Heart right ventricle (tissue), 16 donors: Measurements from ENCODE around the gene ADAMTSL3. TPM values are rescaled to one million over a fixed set of nuclear protein-coding genes. Genes with fewer than 3 reads are reported as not detected.

ENCODE experiments used
- ATAC-seq, 8 donors: fragments of 200-7000 bp; cut with Tn5 transposase; one replicate each; pipeline ENCODE4 v1.9.1; 2020; ENCODE audit warnings: mild to moderate bottlenecking in 8 of 8, moderate library complexity in 8 of 8, moderate number of reproducible peaks in 1 of 8
- DNase-seq, 2 donors: peaks; one replicate each; pipeline ENCODE4 v3.0.0-alpha.2; 2020
- H3K27ac ChIP-seq, 10 donors: fragments of 200-600 bp; sonication (generic) in 2 of 10; one replicate each; pipeline versions ENCODE4 v1.5.0 to v1.8.0; 2020 to 2022; ENCODE audit warnings: mild to moderate bottlenecking in 3 of 10
- H3K27me3 ChIP-seq, 7 donors: fragments of 200-600 bp; one replicate each; pipeline ENCODE4 v1.8.0; 2021 to 2022; ENCODE audit warnings: mild to moderate bottlenecking in 2 of 7
- H3K36me3 ChIP-seq, 9 donors: fragments of 200-600 bp; sonication (generic) in 1 of 9; one replicate each; pipeline versions ENCODE4 v1.5.0 to v1.8.0; 2020 to 2022; ENCODE audit warnings: mild to moderate bottlenecking in 2 of 9
- H3K4me1 ChIP-seq, 9 donors: fragments of 200-600 bp; sonication (generic) in 1 of 9; one replicate each; pipeline versions ENCODE4 v1.5.0 to v1.8.0; 2020 to 2022; ENCODE audit warnings: mild to moderate bottlenecking in 4 of 9
- H3K4me3 ChIP-seq, 10 donors: fragments of 200-600 bp; sonication (generic) in 2 of 10; one replicate each; pipeline versions ENCODE4 v1.5.0 to v1.8.0; 2020 to 2022; ENCODE audit warnings: mild to moderate bottlenecking in 7 of 10, moderate library complexity in 2 of 10
- H3K9me3 ChIP-seq, 11 donors: fragments of 200-600 bp in 10 of 11; sonication (generic) in 2 of 11; one replicate each; pipeline versions ENCODE4 v1.5.0 to v1.8.0; 2013 to 2022; ENCODE audit warnings: mild to moderate bottlenecking in 2 of 11, control low read depth in 1 of 11, moderate library complexity in 1 of 11
- CTCF ChIP-seq, 9 donors: fragments of 200-600 bp; sonication (generic) in 2 of 9; IDR thresholded peaks; one replicate each; pipeline versions ENCODE4 v1.5.0 to v1.8.0; 2021 to 2022; ENCODE audit warnings: antibody characterized with exemption in 9 of 9, mild to moderate bottlenecking in 5 of 9, moderate library complexity in 1 of 9
- WGBS, 2 donors: extraction: QIAGEN DNeasy Blood & Tissue Kit; methylation state at CpG; one replicate each; pipeline ENCODE4 v1.1.7; 2013; ENCODE audit warnings: inconsistent platforms in 1 of 2; 5-methylcytosine and 5-hydroxymethylcytosine counted together
- intact Hi-C, 10 donors: fragments of 100-400 bp; cut with DNase I; formaldehyde crosslinking; loops; one replicate each; pipeline versions ENCODE4 v1.11.1 to v1.14.2; 2022
- polyA plus RNA-seq, 2 donors: library from polyadenylated mRNA; stranded (reverse); fragments of 200-250 nt; gene quantifications; one replicate each; pipeline ENCODE4 v1.2.3, GENCODE V29; 2013
- total RNA-seq, 10 donors: library from RNA; stranded (reverse); fragmentation: NEBNext Ultra II Directional in 3 of 10; extraction: Animal tissue kit (Norgen Biotek cat#: 25700) in 3 of 10; gene quantifications; one replicate each; pipeline versions ENCODE4 v1.2.1 to v1.2.4, GENCODE V29; 2021 to 2023
- donor health status: Arrhythmogenic right ventricular cardiomyopathy.
- donor health status: ischemic (EF 13 %, LVEDD 7.1; RV severe dilation, severe dysfunction).
- donor health status: healthy with polysubstance abuse.
- donor health status: DM: no; HTN: yes; CAD: no.
- donor health status: DM: no; HTN: no; CAD: no.
- donor health status: ischemic (EF 25% LVEDD 6.9; RV normal size, moderate dysfunction).
- donor health status: ischemic (EF 25% LVEDD 5.7; RV mildly dilated, moderate dysfunction).
- donor health status: healthy.
- donor health status: DM: yes; HTN: yes; CAD: no.
- donor health status: Ischemic cardiomyopathy.
- donor health status: ischemic (EF 35%, LVEDD 5.7; RV mildly dilated, moderate dysfunction).
- donor health status: nonischemic (EF 11% LVEDD 7.7; RV severe dilation, severe dysfunction).
- donor health status: DM: yes; HTN: yes; CAD: no.
- donor health status: PGD.
- donor health status: ischemic (EF 29% LVEDD 5.4; RV normal size, mild dysfunction).
- donor health status: nonischemic (EF 23%, LVEDD 6.1; RV moderate dilation, normal function).

ADAMTSL3 gene
- total and polyA plus RNA-seq, 12 donors: 1.6 to 15.4 (median 11.0) TPM

DNA sequence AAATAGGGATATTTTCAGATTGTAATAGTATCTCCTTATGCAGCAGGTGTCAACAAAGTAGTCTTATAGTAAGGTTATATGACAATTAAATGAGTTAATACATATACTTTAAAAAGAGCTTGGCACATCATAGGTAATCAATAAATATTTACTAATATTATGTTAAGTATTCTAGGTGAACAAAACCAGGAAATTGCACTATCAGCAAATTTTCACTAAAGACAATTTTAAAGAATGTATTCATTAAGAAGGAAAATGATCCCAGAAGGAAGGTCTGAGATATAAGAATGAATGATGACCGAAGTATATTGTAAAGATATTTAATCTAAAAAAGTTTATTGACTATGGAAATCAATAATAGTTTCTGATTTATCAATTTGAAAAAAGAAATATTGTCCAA, 281.9 kb downstream of the ADAMTSL3 start:
- peaks cover 0 to 8% (median 0%) of the 10 kb centered on the region in 9 donors for H3K4me1 ChIP-seq
- DNase-seq: no peak
- intact Hi-C loops: loop anchor here in 1 of 10 donors (10.0 kb wide), 1 partner anchor 69 kb away; no protein-coding TSS in a partner anchor
- TF ChIP-seq CTCF (IDR thresholded peaks at IDR 0.05): no peak
- H3K27ac ChIP-seq: no peak overlapping the region
- WGBS, 2 donors: 96% methylated on average over 1 of the region's 1 CpG
- no peak for ATAC-seq
- no peak overlapping the region for H3K4me3 ChIP-seq
- peaks cover 0 to 18% (median 0%) of the 10 kb centered on the region in 11 donors for H3K9me3 ChIP-seq
- no peaks in the 10 kb centered on the region for H3K27me3 ChIP-seq
- H3K36me3 ChIP-seq: peaks cover 0 to 8% (median 0%) of the 10 kb centered on the region in 9 donors

DNA sequence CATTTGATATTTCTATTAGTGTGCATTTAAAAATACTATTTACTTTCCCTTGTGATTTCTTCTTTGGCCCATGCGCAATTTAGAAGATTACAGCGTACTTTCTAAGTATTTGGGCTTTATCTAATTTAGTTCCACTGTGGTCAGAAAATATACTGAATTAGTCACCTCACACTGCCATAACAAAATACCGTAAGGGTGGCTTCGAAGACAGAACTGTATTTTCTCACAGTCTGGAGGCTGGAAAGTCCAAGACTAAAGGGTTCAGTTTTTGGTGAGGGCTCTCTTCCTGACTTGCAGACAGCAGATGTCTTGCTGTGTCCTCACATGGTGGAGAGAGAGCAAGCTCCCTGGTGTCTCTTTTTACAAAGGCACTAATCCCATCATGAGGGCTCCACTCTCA, 286.2 kb downstream of the ADAMTSL3 start:
- no peak for DNase-seq
- Histone ChIP-seq H3K27ac (no peak overlapping the region), H3K9me3 (peaks cover 0 to 8% (median 0%) of the 10 kb centered on the region in 11 donors), H3K27me3 (no peaks in the 10 kb centered on the region), H3K4me3 (no peak overlapping the region), H3K36me3 (peaks cover 0 to 25% (median 0%) of the 10 kb centered on the region in 9 donors), H3K4me1 (no peaks in the 10 kb centered on the region)
- TF ChIP-seq CTCF (IDR thresholded peaks at IDR 0.05): no peak
- no peak for ATAC-seq
- intact Hi-C loops: no loop called here
- 90 to 91% methylated on average over 4 of the region's 4 CpGs for WGBS, 2 donors

GRCh38 chr15:83943043-83943442, 289.1 kb downstream of the ADAMTSL3 start:
- Histone ChIP-seq H3K4me3 (no peak overlapping the region), H3K36me3 (peaks cover 0 to 48% (median 0%) of the 10 kb centered on the region in 9 donors), H3K9me3 (no peaks in the 10 kb centered on the region), H3K4me1 (no peaks in the 10 kb centered on the region), H3K27ac (no peak overlapping the region), H3K27me3 (no peaks in the 10 kb centered on the region)
- WGBS, 2 donors: 93% methylated on average over 3 of the region's 3 CpGs
- no peak for TF ChIP-seq CTCF (IDR thresholded peaks at IDR 0.05)
- intact Hi-C loops: no loop called here
- no peak for ATAC-seq
- DNase-seq: no peak

GRCh38 chr15:83943849-83944404, 290.0 kb downstream of the ADAMTSL3 start:
- H3K27ac ChIP-seq: no peak overlapping the region
- TF ChIP-seq CTCF (IDR thresholded peaks at IDR 0.05): no peak
- H3K9me3 ChIP-seq: peaks cover 0 to 4% (median 0%) of the 10 kb centered on the region in 11 donors
- WGBS, 2 donors: 90 to 91% methylated on average over 4 of the region's 4 CpGs
- ATAC-seq (no peak), DNase-seq (no peak)
- intact Hi-C loops: no loop called here
- H3K4me1 ChIP-seq: no peaks in the 10 kb centered on the region
- no peaks in the 10 kb centered on the region for H3K27me3 ChIP-seq
- H3K36me3 ChIP-seq: peaks cover 0 to 49% (median 0%) of the 10 kb centered on the region in 9 donors
- no peak overlapping the region for H3K4me3 ChIP-seq
